ENCODE results near the gene TTC13.

TTC13 gene

DNA sequence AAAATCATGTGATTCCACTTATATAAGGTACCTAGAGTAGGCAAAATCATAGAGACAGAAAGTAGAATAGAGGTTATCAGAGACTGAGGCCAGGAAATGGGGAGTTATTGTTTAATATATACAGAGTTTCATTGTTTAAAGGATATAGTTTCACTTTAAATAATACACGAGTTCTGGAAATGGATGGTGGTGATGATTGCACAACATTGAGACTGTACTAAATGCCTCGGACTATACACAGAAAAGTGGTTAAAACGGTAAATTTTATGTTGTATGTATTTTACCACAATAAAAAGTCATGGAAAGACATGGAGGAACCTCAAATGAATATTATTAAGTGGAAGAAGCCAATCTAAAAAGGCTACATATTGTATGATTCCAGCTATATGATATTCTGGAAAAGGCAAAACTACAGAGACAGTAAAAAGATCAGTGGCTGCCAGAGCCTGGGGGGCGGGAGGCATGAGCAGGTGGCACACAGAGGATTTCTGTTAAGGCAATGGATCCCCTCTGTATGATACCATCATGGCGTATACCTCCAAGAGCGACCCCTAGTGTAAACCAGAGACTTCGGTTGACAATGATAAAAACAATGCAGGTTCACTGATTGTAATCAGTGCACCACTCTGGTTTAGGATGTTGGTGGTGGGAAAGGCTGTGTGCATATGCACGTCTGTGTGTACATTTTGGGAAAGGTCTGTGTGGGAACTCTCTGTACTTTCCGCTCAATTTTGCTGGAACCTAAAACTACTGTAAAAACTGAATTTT lies 117.9 kb downstream of the TTC13 start:
- no peaks in the 10 kb centered on the region for H3K27me3 Mint-ChIP-seq (ENCODE audit: low read depth, poor library complexity)
- H3K4me3 Mint-ChIP-seq, result no peak overlapping the region
- DNase-seq, result no peak
- TF ChIP-seq, protein P1, sequence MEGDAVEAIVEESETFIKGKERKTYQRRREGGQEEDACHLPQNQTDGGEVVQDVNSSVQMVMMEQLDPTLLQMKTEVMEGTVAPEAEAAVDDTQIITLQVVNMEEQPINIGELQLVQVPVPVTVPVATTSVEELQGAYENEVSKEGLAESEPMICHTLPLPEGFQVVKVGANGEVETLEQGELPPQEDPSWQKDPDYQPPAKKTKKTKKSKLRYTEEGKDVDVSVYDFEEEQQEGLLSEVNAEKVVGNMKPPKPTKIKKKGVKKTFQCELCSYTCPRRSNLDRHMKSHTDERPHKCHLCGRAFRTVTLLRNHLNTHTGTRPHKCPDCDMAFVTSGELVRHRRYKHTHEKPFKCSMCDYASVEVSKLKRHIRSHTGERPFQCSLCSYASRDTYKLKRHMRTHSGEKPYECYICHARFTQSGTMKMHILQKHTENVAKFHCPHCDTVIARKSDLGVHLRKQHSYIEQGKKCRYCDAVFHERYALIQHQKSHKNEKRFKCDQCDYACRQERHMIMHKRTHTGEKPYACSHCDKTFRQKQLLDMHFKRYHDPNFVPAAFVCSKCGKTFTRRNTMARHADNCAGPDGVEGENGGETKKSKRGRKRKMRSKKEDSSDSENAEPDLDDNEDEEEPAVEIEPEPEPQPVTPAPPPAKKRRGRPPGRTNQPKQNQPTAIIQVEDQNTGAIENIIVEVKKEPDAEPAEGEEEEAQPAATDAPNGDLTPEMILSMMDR (IDR thresholded peaks at IDR 0.05), result no peak
- no peaks in the 10 kb centered on the region for H3K9me3 Mint-ChIP-seq
- no peak overlapping the region for H3K27ac Mint-ChIP-seq
- peaks cover 58% of the 10 kb centered on the region for H3K4me1 Mint-ChIP-seq
- H3K36me3 Mint-ChIP-seq (ENCODE audit: low read depth), result peaks cover 57% of the 10 kb centered on the region

DNA sequence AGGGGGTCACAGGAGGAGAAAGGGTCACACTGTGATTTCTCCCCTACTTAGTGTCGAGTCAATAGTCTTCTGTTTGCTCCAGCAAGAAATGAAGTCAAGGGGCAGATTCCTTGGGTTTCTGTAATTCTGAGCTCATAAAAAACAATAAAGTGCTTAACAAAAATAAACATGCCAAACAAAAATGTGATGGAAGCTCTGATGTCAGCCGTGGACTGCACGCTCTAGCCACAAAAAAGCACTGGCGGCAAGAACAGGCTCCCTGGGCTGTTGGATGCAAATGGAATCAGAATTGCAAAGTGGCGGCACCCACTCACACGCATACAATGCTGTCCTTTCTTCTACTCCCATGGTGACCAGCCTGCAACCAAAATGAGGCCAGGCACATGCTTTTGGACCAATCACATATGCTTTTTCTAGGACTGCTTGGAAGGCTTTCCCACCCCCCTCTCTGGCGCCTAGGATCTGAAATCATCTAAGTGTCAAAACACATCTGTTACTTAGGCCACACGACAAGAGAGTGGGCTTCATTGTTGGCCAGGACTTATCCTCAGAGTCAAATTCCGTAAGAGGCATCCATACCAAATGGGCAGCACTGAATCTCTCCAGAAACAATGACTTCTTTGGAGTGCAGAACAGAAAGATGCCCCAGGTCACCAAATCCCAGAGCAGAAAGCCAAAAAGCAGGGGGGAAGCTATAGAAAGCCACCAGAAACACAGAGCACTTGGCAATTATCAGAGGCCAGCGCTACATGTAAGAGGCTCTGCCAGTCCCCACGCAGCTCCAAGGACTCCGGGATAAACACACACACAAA lies 119.5 kb downstream of the TTC13 start:
- H3K27me3 Mint-ChIP-seq (ENCODE audit: low read depth, poor library complexity), result no peaks in the 10 kb centered on the region
- TF ChIP-seq, protein P1 (IDR thresholded peaks at IDR 0.05), result no peak
- DNase-seq, result no peak
- no peaks in the 10 kb centered on the region for H3K9me3 Mint-ChIP-seq
- H3K36me3 Mint-ChIP-seq (ENCODE audit: low read depth), result peaks cover 62% of the 10 kb centered on the region
- H3K4me1 Mint-ChIP-seq, result peaks cover 43% of the 10 kb centered on the region
- no peak overlapping the region for H3K4me3 Mint-ChIP-seq
- H3K27ac Mint-ChIP-seq, result no peak overlapping the region

DNA sequence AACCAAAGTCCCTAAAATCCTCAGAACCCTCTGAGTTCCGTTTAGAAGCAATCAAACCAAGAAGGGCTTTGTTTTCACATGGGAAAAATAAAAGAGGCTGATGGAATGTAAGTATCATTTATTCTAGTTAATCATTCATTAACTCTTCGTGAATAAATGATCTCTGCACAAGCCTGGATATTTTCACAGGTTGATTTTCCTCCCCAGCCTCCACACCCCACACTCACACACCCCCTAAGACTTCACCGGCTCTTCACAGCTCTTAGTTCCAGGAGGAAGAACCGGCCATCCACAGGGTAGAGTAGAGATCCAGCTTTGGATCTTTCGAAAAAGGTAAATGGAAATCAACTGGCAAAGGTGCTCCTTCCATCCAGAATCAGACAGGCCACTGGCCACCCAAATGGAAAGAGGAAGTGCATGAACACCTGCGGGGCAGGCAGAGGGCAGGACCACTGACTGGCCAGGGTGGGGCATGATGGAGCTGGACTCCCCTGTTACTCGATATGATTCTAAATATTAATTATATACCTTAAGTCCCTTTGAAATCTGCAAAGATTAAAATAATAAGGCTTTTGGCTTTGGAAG lies 120.3 kb downstream of the TTC13 start:
- H3K27me3 Mint-ChIP-seq (ENCODE audit: low read depth, poor library complexity), result no peaks in the 10 kb centered on the region
- no peak for DNase-seq
- peaks cover 38% of the 10 kb centered on the region for H3K4me1 Mint-ChIP-seq
- no peak overlapping the region for H3K27ac Mint-ChIP-seq
- H3K36me3 Mint-ChIP-seq (ENCODE audit: low read depth), result peaks cover 69% of the 10 kb centered on the region
- H3K4me3 Mint-ChIP-seq, result no peak overlapping the region
- peaks cover 3% of the 10 kb centered on the region for H3K9me3 Mint-ChIP-seq
- TF ChIP-seq, protein P1 (IDR thresholded peaks at IDR 0.05), result no peak

DNA sequence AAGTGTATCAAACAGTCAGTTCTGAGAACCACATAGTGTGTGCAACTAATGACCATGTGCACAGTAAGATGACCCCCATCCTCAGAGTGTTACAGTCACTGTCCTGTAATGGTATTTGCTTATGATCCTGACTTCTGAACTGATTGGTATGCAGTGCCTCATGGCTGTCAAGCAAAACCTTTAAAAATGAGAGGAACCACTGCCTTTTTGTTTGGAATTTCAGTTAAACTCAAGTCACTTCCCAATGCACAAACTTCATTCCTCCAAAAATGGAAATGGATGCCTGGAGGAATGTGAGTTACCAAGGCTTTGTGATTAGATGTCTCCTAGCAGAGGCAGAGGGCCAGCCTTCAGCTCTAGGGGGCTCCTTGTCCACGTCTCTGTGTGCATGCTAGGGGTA lies 120.8 kb downstream of the TTC13 start:
- Mint-ChIP-seq H3K27ac (no peak overlapping the region), H3K36me3 (ENCODE audit: low read depth) (peaks cover 74% of the 10 kb centered on the region), H3K4me1 (peaks cover 32% of the 10 kb centered on the region), H3K27me3 (ENCODE audit: low read depth, poor library complexity) (no peaks in the 10 kb centered on the region), H3K9me3 (peaks cover 8% of the 10 kb centered on the region), H3K4me3 (no peak overlapping the region)
- TF ChIP-seq, protein P1 (IDR thresholded peaks at IDR 0.05), result no peak
- DNase-seq, result no peak

DNA sequence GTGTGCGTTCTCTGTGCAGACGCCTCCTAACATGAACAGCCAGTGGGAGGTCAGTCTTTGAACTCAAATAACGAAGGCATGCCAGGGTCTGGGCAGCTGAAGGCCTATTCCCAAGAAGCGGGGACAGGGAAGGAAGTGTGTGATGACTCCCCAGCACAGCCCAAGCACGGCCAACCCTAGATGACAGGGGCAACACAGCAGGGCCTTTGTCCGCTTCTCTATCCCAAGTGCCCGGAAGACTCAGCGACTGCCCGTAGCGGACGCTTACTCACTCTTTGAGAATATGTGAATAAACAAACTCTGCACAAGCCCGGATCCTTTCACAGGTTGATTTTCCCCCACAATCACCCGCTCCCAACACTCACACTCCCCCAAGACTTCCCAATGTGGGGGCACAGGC lies 121.6 kb downstream of the TTC13 start:
- H3K27ac Mint-ChIP-seq, result peak overlapping the region; percentile 32
- TF ChIP-seq, protein P1 (IDR thresholded peaks at IDR 0.05), result no peak
- peaks cover 31% of the 10 kb centered on the region for H3K4me1 Mint-ChIP-seq
- no peaks in the 10 kb centered on the region for H3K27me3 Mint-ChIP-seq (ENCODE audit: low read depth, poor library complexity)
- H3K9me3 Mint-ChIP-seq, result peaks cover 12% of the 10 kb centered on the region
- DNase-seq, result no peak
- H3K4me3 Mint-ChIP-seq, result no peak overlapping the region
- peaks cover 74% of the 10 kb centered on the region for H3K36me3 Mint-ChIP-seq (ENCODE audit: low read depth)
